ENCODE data around the gene CSMD2. TPM values are rescaled to one million over a fixed set of nuclear protein-coding genes. Genes with fewer than 3 reads are reported as not detected.

Gene CSMD2
- total and polyA plus RNA-seq, 8 donors = 0.20 to 0.81 (median 0.47) TPM

DNA sequence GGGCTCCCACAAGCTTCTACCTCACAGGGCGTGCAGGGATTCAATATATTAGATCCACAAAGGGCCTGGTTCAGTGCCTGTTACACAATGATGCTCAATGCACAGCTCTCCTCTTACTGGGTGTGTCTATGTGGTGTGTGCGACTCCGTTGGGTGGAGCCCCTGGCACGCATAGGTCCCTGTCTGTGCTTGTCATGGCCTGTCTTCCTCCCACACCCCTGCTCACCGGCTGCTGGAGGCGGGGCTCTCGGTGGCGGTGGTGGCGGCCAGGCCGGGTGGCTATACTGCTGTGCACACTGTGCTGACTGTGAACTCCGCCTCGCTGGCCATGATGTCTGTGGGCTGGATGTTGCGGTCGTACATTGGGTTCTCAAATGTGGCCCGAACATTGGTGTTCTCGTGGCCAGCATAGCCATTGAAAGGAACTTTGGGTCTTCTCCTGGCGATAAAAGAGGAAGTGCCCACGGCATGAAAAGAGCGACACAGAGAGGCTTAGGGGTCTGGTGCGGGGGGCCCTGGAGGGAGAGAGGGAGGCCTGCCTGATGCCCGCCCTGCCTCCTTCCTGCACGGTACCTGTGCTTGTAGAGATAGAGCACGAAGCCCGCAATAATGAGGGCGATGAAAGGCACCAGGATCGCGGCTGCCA is 645.7 kb downstream of the CSMD2 start:
- intact Hi-C loops (cut with DNase I) = no loop called here
- DNase-seq (no peak), ATAC-seq (no peak)
- TF ChIP-seq, protein P1, sequence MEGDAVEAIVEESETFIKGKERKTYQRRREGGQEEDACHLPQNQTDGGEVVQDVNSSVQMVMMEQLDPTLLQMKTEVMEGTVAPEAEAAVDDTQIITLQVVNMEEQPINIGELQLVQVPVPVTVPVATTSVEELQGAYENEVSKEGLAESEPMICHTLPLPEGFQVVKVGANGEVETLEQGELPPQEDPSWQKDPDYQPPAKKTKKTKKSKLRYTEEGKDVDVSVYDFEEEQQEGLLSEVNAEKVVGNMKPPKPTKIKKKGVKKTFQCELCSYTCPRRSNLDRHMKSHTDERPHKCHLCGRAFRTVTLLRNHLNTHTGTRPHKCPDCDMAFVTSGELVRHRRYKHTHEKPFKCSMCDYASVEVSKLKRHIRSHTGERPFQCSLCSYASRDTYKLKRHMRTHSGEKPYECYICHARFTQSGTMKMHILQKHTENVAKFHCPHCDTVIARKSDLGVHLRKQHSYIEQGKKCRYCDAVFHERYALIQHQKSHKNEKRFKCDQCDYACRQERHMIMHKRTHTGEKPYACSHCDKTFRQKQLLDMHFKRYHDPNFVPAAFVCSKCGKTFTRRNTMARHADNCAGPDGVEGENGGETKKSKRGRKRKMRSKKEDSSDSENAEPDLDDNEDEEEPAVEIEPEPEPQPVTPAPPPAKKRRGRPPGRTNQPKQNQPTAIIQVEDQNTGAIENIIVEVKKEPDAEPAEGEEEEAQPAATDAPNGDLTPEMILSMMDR (IDR thresholded peaks at IDR 0.05) = no peak
- H3K4me1 ChIP-seq = no peaks in the 10 kb centered on the region
- no peak overlapping the region for H3K4me3 ChIP-seq
- H3K27ac ChIP-seq = no peak overlapping the region
- H3K9me3 ChIP-seq = no peaks in the 10 kb centered on the region
- no peaks in the 10 kb centered on the region for H3K36me3 ChIP-seq
- no peaks in the 10 kb centered on the region for H3K27me3 ChIP-seq

DNA sequence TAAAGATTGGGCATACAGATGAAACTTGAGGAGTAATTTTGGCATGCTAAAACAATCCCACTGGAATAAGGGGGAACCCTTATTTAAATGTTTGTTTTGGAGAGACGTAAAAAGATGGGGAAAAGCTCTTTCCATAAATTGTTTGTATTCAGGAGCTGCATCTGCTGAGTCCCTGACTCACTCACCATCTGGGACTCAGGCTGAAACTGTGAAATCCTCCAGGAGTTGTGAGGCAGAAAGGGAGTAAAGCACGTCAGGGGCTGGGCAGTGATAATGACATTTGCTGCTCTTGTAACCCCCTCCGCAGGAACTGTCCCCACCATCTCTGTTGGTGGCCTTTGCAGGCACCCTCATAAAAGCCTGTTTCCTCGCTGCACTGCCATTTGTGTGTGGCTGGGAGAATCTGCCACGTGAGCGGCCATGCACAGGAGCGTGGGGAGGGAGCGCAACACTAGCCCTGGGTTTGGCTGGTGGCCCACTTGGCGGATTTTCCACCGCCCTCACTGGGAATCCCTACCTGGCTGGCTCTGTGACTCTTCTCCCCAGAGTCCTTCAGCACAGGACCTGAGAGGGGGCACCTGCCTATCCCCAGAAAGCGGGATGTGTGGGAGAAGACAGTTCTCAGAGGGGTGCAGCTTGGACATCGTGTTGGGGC is 647.3 kb downstream of the CSMD2 start:
- Histone ChIP-seq H3K36me3 (no peaks in the 10 kb centered on the region), H3K9me3 (no peaks in the 10 kb centered on the region), H3K4me1 (no peaks in the 10 kb centered on the region), H3K27me3 (no peaks in the 10 kb centered on the region), H3K4me3 (no peak overlapping the region), H3K27ac (no peak overlapping the region)
- ATAC-seq (no peak), DNase-seq (no peak)
- TF ChIP-seq, protein P1 (IDR thresholded peaks at IDR 0.05) = no peak
- intact Hi-C loops (cut with DNase I) = no loop called here

DNA sequence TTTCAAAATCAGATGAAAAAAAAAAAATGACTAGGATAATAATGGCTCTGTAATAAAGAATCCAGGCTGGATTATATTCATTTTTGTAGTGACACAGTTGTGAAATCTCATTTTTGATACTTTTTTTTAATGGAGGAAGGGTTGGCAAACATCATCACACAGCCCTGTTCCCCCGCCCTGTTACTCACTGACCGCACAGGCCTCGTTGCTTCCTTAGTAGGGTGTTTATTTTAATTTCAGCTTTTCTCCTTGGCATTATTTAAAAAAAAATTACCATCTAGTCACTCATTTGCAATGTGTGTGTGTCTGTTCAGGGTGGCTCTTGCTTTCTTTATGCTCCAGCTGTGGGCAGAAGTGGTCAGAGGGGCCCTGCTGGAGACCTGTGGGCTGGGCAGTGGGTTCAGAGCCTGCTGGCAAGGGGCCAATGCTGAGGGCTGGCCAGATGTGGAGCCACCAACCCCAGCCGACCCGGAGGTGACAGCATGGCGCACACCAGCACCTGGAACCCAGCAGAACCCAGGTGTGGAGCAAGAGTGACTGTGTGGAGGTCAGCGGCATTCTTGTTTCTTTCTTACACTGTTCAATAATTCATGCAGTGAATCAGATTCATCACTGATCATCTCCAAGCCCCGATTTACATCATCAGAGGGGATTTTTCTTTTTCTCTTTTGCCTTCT is 648.0 kb downstream of the CSMD2 start:
- no peaks in the 10 kb centered on the region for H3K4me1 ChIP-seq
- no peaks in the 10 kb centered on the region for H3K27me3 ChIP-seq
- TF ChIP-seq, protein P1 (IDR thresholded peaks at IDR 0.05) = no peak
- no peaks in the 10 kb centered on the region for H3K9me3 ChIP-seq
- H3K36me3 ChIP-seq = no peaks in the 10 kb centered on the region
- H3K4me3 ChIP-seq = no peak overlapping the region
- DNase-seq (no peak), ATAC-seq (no peak)
- intact Hi-C loops (cut with DNase I) = no loop called here
- H3K27ac ChIP-seq = no peak overlapping the region

DNA sequence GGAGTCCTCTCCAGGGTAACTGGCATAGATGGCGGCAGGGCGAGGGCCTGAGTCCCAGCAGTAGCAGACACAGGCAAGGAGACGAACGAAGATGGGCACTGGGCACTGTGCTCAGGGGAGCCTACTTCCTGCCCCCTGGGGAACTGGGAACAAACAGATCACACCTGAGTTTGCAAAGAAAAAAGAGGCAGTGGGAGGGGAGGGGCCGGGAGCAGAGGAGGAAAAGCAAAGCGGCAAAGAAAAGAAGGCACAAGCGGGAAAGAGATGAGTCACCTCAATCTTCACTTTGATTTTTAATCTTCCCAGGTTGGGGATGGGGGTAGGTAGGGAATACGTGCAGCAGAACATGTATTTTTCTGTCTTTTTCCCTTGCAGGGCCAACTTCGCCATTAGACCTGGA is 648.6 kb downstream of the CSMD2 start:
- ATAC-seq (no peak), DNase-seq (no peak)
- TF ChIP-seq, protein P1 (IDR thresholded peaks at IDR 0.05) = no peak
- Histone ChIP-seq H3K9me3 (no peaks in the 10 kb centered on the region), H3K27ac (no peak overlapping the region), H3K27me3 (no peaks in the 10 kb centered on the region), H3K4me1 (no peaks in the 10 kb centered on the region), H3K36me3 (no peaks in the 10 kb centered on the region), H3K4me3 (no peak overlapping the region)
- intact Hi-C loops (cut with DNase I) = no loop called here

DNA sequence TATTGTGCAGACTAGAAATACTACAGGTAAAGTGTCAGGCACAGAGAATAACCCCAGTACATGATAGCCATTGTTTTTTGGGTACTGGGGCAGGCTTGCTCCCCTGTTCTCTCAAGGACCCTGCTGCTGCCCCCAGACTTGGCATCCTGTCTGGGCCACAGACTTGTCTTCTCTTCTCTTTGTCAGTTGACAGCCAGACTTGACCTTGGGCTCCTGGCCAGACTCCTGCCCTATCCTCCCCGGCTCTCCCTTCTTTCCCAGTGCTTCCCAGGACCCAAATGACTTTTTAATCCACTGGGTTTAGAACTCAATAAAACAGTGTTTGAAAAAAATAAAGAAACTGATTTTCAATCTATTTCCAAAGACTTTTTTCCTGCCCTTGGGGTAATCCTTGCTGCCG is 649.4 kb downstream of the CSMD2 start:
- Histone ChIP-seq H3K9me3 (no peaks in the 10 kb centered on the region), H3K4me1 (no peaks in the 10 kb centered on the region), H3K36me3 (no peaks in the 10 kb centered on the region), H3K27ac (no peak overlapping the region), H3K4me3 (no peak overlapping the region), H3K27me3 (no peaks in the 10 kb centered on the region)
- TF ChIP-seq, protein P1 (IDR thresholded peaks at IDR 0.05) = no peak
- no peak for DNase-seq
- intact Hi-C loops (cut with DNase I) = no loop called here
- no peak for ATAC-seq
